H9 (cell line): ENCODE results near the gene RAC2. TPM values are rescaled to one million over a fixed set of nuclear protein-coding genes. Genes with fewer than 3 reads are reported as not detected.

Experiments used
- DNase-seq: peaks from one replicate; pipeline ENCODE4 v3.0.0-alpha.2; 2017
- H2AFZ ChIP-seq: one replicate; pipeline ENCODE4 v1.6.1; 2013; ENCODE audit warnings: mild to moderate bottlenecking, low read length, control low read depth, moderate library complexity
- H2AK5ac ChIP-seq: 2 replicates; pipeline ENCODE4 v1.6.1; 2013; ENCODE audit warnings: low read length, control low read depth, mixed read lengths; ENCODE audit not compliant: insufficient read length
- H2BK120ac ChIP-seq: one replicate; pipeline ENCODE4 v1.6.1; 2013; ENCODE audit warnings: low read depth, mild to moderate bottlenecking, low read length, control low read depth, inconsistent platforms; ENCODE audit not compliant: poor library complexity, severe bottlenecking
- H2BK12ac ChIP-seq: 2 replicates; pipeline ENCODE4 v1.6.1; 2013; ENCODE audit warnings: low read length, control low read depth, mixed read lengths, low read depth; ENCODE audit not compliant: insufficient read length
- H2BK15ac ChIP-seq: 2 replicates; pipeline ENCODE4 v1.6.1; 2013; ENCODE audit warnings: low read depth, low read length, control low read depth
- H2BK20ac ChIP-seq: one replicate; pipeline ENCODE4 v1.6.1; 2013; ENCODE audit warnings: low read depth, mild to moderate bottlenecking, low read length, control low read depth, inconsistent platforms; ENCODE audit not compliant: poor library complexity, severe bottlenecking
- H2BK5ac ChIP-seq: 2 replicates; pipeline ENCODE4 v1.6.1; 2013; ENCODE audit warnings: low read length, control low read depth, mixed read lengths; ENCODE audit not compliant: insufficient read length
- H3K14ac ChIP-seq: 2 replicates; pipeline ENCODE4 v1.6.1; 2013; ENCODE audit warnings: low read length, control low read depth; ENCODE audit not compliant: insufficient read depth
- H3K18ac ChIP-seq: 2 replicates; pipeline ENCODE4 v1.6.1; 2013; ENCODE audit warnings: low read depth, mild to moderate bottlenecking, mixed read lengths, low read length, control low read depth; ENCODE audit not compliant: insufficient read length
- H3K23ac ChIP-seq: 2 replicates; pipeline ENCODE4 v1.6.1; 2013; ENCODE audit warnings: low read length, control low read depth, mixed read lengths, low read depth; ENCODE audit not compliant: insufficient read length
- H3K23me2 ChIP-seq: 2 replicates; pipeline ENCODE4 v1.6.1; 2013; ENCODE audit warnings: low read depth, mild to moderate bottlenecking, mixed read lengths, low read length, control low read depth; ENCODE audit not compliant: insufficient read length, poor library complexity, severe bottlenecking
- H3K27ac ChIP-seq: 2 replicates; pipeline ENCODE4 v1.5.1; 2013; ENCODE audit warnings: low read length, control low read depth, mixed read lengths, low read depth; ENCODE audit not compliant: insufficient read length
- H3K27me3 ChIP-seq: 2 replicates; pipeline ENCODE4 v1.6.1; 2013; ENCODE audit warnings: low read length, control low read depth, inconsistent platforms; ENCODE audit not compliant: insufficient read depth
- H3K4ac ChIP-seq: 2 replicates; pipeline ENCODE4 v1.6.1; 2013; ENCODE audit warnings: low read depth, mild to moderate bottlenecking, control low read depth, inconsistent platforms, low read length, moderate library complexity
- H3K4me1 ChIP-seq: 2 replicates; pipeline ENCODE4 v1.6.1; 2013; ENCODE audit warnings: low read length, control low read depth, inconsistent platforms; ENCODE audit not compliant: insufficient read depth
- H3K4me2 ChIP-seq: 2 replicates; pipeline ENCODE4 v1.6.1; 2013; ENCODE audit warnings: low read length, control low read depth, mixed read lengths; ENCODE audit not compliant: insufficient read length, insufficient read depth
- H3K56ac ChIP-seq: 2 replicates; pipeline ENCODE4 v1.6.1; 2013; ENCODE audit warnings: low read depth, mild to moderate bottlenecking, mixed read lengths, low read length, control low read depth; ENCODE audit not compliant: insufficient read length
- H3K79me1 ChIP-seq: 2 replicates; pipeline ENCODE4 v1.6.1; 2013; ENCODE audit warnings: low read depth, mild to moderate bottlenecking, moderate library complexity, low read length, control low read depth, inconsistent platforms; ENCODE audit not compliant: insufficient read depth, poor library complexity, severe bottlenecking
- H3K79me2 ChIP-seq: 2 replicates; pipeline ENCODE4 v1.6.1; 2013; ENCODE audit warnings: low read length, control low read depth, inconsistent platforms; ENCODE audit not compliant: insufficient read depth
- H3K9ac ChIP-seq: 2 replicates; pipeline ENCODE4 v1.6.1; 2013; ENCODE audit warnings: low read length, control low read depth, mixed read lengths; ENCODE audit not compliant: insufficient read length; ENCODE audit errors: extremely low read depth
- H3K9me3 ChIP-seq: one replicate; pipeline ENCODE4 v1.6.1; 2013; ENCODE audit warnings: low read depth, low read length, inconsistent platforms; ENCODE audit not compliant: control insufficient read depth
- H3T11ph ChIP-seq: one replicate; pipeline ENCODE4 v1.6.1; 2013; ENCODE audit warnings: mild to moderate bottlenecking, low read length, control low read depth, inconsistent platforms
- H4K20me1 ChIP-seq: one replicate; pipeline ENCODE4 v1.6.1; 2013; ENCODE audit not compliant: control insufficient read depth, insufficient read length, insufficient read depth
- H4K5ac ChIP-seq: 2 replicates; pipeline ENCODE4 v1.6.1; 2013; ENCODE audit warnings: low read depth, mild to moderate bottlenecking, mixed read lengths, low read length, control low read depth; ENCODE audit not compliant: insufficient read length
- H4K8ac ChIP-seq: replicated peaks from 2 replicates; pipeline ENCODE4 v1.6.1; 2013; ENCODE audit warnings: low read length, control low read depth, mixed read lengths, low read depth; ENCODE audit not compliant: insufficient read length
- H4K91ac ChIP-seq: 2 replicates; pipeline ENCODE4 v1.6.1; 2013; ENCODE audit warnings: low read depth, mild to moderate bottlenecking, moderate library complexity, mixed read lengths, low read length, control low read depth; ENCODE audit not compliant: insufficient read length
- H3K27ac Mint-ChIP-seq, 3 experiments: 2 replicates in 2 of 3; 3 replicates in 1 of 3; pipeline ENCODE4 v1.8.0; 2020 to 2021; ENCODE audit warnings: mixed read lengths in 3 of 3, mild to moderate bottlenecking in 1 of 3, moderate library complexity in 1 of 3
- H3K27me3 Mint-ChIP-seq: 2 replicates; pipeline ENCODE4 v1.8.0; 2021; ENCODE audit warnings: low read depth, mild to moderate bottlenecking, moderate library complexity, mixed read lengths
- H3K36me3 Mint-ChIP-seq, 3 experiments: 2 replicates in 2 of 3; 3 replicates in 1 of 3; pipeline ENCODE4 v1.8.0; 2020 to 2021; ENCODE audit warnings: low read depth in 3 of 3, mixed read lengths in 3 of 3; ENCODE audit not compliant: insufficient read depth in 1 of 3
- H3K4me1 Mint-ChIP-seq, 2 experiments: 2 replicates each; pipeline ENCODE4 v1.8.0; 2020; ENCODE audit warnings: mixed read lengths in 2 of 2
- H3K4me3 Mint-ChIP-seq, 2 experiments: 2 replicates in 1 of 2; 3 replicates in 1 of 2; pipeline ENCODE4 v1.8.0; 2020 to 2021; ENCODE audit warnings: mild to moderate bottlenecking in 2 of 2, mixed read lengths in 2 of 2, moderate library complexity in 1 of 2
- H3K9me3 Mint-ChIP-seq, 2 experiments: 2 replicates in 1 of 2; 3 replicates in 1 of 2; pipeline ENCODE4 v1.8.0; 2020; ENCODE audit warnings: mild to moderate bottlenecking in 2 of 2, mixed read lengths in 2 of 2, moderate library complexity in 1 of 2
- CTCF ChIP-seq: fragments of 200-600 bp; sonication (generic); conservative IDR thresholded peaks from 3 replicates; pipeline ENCODE4 v1.8.0; 2021; ENCODE audit warnings: antibody characterized with exemption, mild to moderate bottlenecking
- WGBS: extraction: QIAGEN DNeasy Blood & Tissue Kit; methylation state at CpG from one replicate; pipeline ENCODE4 v1.1.7; 2013; ENCODE audit warnings: missing lambda C conversion rate, low lambda C conversion rate, mixed read lengths; ENCODE audit not compliant: insufficient read length; ENCODE audit errors: extremely low coverage; 5-methylcytosine and 5-hydroxymethylcytosine counted together
- total RNA-seq: library from RNA; stranded (reverse); gene quantifications from 2 replicates; pipeline ENCODE4 v1.2.1, GENCODE V29; 2021

Gene RAC2
- total RNA-seq, 1 experiment from 2014 or later, result 2.8 TPM

- Histone ChIP-seq H4K8ac (no peak overlapping the region), H3K27ac (no peak overlapping the region), H2BK15ac (no peak overlapping the region), H3T11ph (no peak overlapping the region), H4K5ac (no peak overlapping the region), H2AFZ (no peak overlapping the region), H3K14ac (no peak overlapping the region), H2BK12ac (no peak overlapping the region), H3K4me1 (no peaks in the 10 kb centered on the region), H3K79me2 (no peaks in the 10 kb centered on the region), H3K4me2 (no peak overlapping the region), H3K4ac (no peak overlapping the region), H2BK120ac (no peak overlapping the region), H2BK5ac (no peak overlapping the region), H3K27me3 (no peaks in the 10 kb centered on the region), H3K23me2 (no peaks in the 10 kb centered on the region), H3K23ac (no peak overlapping the region), H2BK20ac (no peak overlapping the region), H3K9ac (no peak overlapping the region), H3K9me3 (no peaks in the 10 kb centered on the region), H2AK5ac (no peak overlapping the region), H3K56ac (no peak overlapping the region), H3K79me1 (no peaks in the 10 kb centered on the region), H4K20me1 (no peaks in the 10 kb centered on the region), H3K18ac (no peak overlapping the region), H4K91ac (no peak overlapping the region)
- Mint-ChIP-seq H3K4me1 (peaks cover 16 to 43% of the 10 kb centered on the region in 2 experiments), H3K36me3 (no peaks in the 10 kb centered on the region), H3K27me3 (peaks cover 36% of the 10 kb centered on the region), H3K9me3 (no peaks in the 10 kb centered on the region), H3K27ac (no peak overlapping the region), H3K4me3 (no peak overlapping the region)
- DNase-seq, result no peak
- no peak for TF ChIP-seq CTCF
- no CpG with 5 or more reads among the region's 24 CpGs for WGBS
Measured at GRCh38 chr22:37211075-37211865, 32.8 kb downstream of the RAC2 start.
